ENCODE data around the gene TRNP1.

The TRNP1 gene

GRCh38 chr1:26996665-26997064 lies 3.2 kb downstream of the TRNP1 start:
- Histone ChIP-seq H3K4me3 (ENCODE audit: severe bottlenecking) (no peak overlapping the region), H3K27ac (ENCODE audit: poor library complexity, severe bottlenecking) (peak overlapping the region; percentile 98), H3K27me3 (ENCODE audit: insufficient read depth, poor library complexity, severe bottlenecking) (no peaks in the 10 kb centered on the region), H3K36me3 (ENCODE audit: low read depth) (peaks cover 26% of the 10 kb centered on the region), H3K4me1 (ENCODE audit: insufficient read depth, poor library complexity, severe bottlenecking) (peaks cover 54% of the 10 kb centered on the region), H3K9me3 (ENCODE audit: severe bottlenecking) (no peaks in the 10 kb centered on the region)
- DNase-seq (ENCODE audit: low spot score) (peak; percentile 42), ATAC-seq (ENCODE audit: low read depth) (no peak)
- no peak for TF ChIP-seq CTCF (IDR thresholded peaks at IDR 0.05; ENCODE audit: poor library complexity, severe bottlenecking)

GRCh38 chr1:26998429-26999300 lies 5.2 kb downstream of the TRNP1 start:
- H3K9me3 ChIP-seq (ENCODE audit: severe bottlenecking): no peaks in the 10 kb centered on the region
- no peak overlapping the region for H3K4me3 ChIP-seq (ENCODE audit: severe bottlenecking)
- ATAC-seq (ENCODE audit: low read depth) (peak; percentile 54), DNase-seq (ENCODE audit: low spot score) (peak; percentile 94)
- H3K4me1 ChIP-seq (ENCODE audit: insufficient read depth, poor library complexity, severe bottlenecking): peaks cover 61% of the 10 kb centered on the region
- no peaks in the 10 kb centered on the region for H3K27me3 ChIP-seq (ENCODE audit: insufficient read depth, poor library complexity, severe bottlenecking)
- no peak for TF ChIP-seq CTCF (IDR thresholded peaks at IDR 0.05; ENCODE audit: poor library complexity, severe bottlenecking)
- peaks cover 37% of the 10 kb centered on the region for H3K36me3 ChIP-seq (ENCODE audit: low read depth)
- peak overlapping the region; percentile 98 for H3K27ac ChIP-seq (ENCODE audit: poor library complexity, severe bottlenecking)

GRCh38 chr1:26999440-26999987 lies 6.0 kb downstream of the TRNP1 start:
- peaks cover 61% of the 10 kb centered on the region for H3K4me1 ChIP-seq (ENCODE audit: insufficient read depth, poor library complexity, severe bottlenecking)

GRCh38 chr1:27000090-27000816 lies 6.8 kb downstream of the TRNP1 start:
- TF ChIP-seq CTCF (IDR thresholded peaks at IDR 0.05; ENCODE audit: poor library complexity, severe bottlenecking): no peak
- no peak overlapping the region for H3K4me3 ChIP-seq (ENCODE audit: severe bottlenecking)
- H3K27me3 ChIP-seq (ENCODE audit: insufficient read depth, poor library complexity, severe bottlenecking): no peaks in the 10 kb centered on the region
- DNase-seq (ENCODE audit: low spot score): no peak
- H3K36me3 ChIP-seq (ENCODE audit: low read depth): peaks cover 50% of the 10 kb centered on the region
- no peaks in the 10 kb centered on the region for H3K9me3 ChIP-seq (ENCODE audit: severe bottlenecking)
- H3K4me1 ChIP-seq (ENCODE audit: insufficient read depth, poor library complexity, severe bottlenecking): peaks cover 66% of the 10 kb centered on the region
- H3K27ac ChIP-seq (ENCODE audit: poor library complexity, severe bottlenecking): peak overlapping the region; percentile 98
- no peak for ATAC-seq (ENCODE audit: low read depth)

More at GRCh38 chr1:26999440-26999987, 6.0 kb downstream of the TRNP1 start:
- Histone ChIP-seq H3K4me3 (ENCODE audit: severe bottlenecking) (no peak overlapping the region), H3K36me3 (ENCODE audit: low read depth) (peaks cover 46% of the 10 kb centered on the region), H3K27ac (ENCODE audit: poor library complexity, severe bottlenecking) (peak overlapping the region; percentile 98), H3K9me3 (ENCODE audit: severe bottlenecking) (no peaks in the 10 kb centered on the region), H3K27me3 (ENCODE audit: insufficient read depth, poor library complexity, severe bottlenecking) (no peaks in the 10 kb centered on the region)
- ATAC-seq (ENCODE audit: low read depth) (peak; percentile 58), DNase-seq (ENCODE audit: low spot score) (peak; percentile 97)
- TF ChIP-seq CTCF (IDR thresholded peaks at IDR 0.05; ENCODE audit: poor library complexity, severe bottlenecking): no peak

Measured in RWPE2 (cell line).